GM12864 (cell line): ENCODE measurements around the gene TSEN54.

ENCODE experiments used
- DNase-seq: peaks from one replicate; pipeline ENCODE4 v3.0.0-alpha.2; 2011; ENCODE audit warnings: low read depth
- H3K4me3 ChIP-seq: 2 replicates; pipeline ENCODE4 v1.5.1; 2011; ENCODE audit warnings: mild to moderate bottlenecking, low read depth, low read length, control low read depth
- TF ChIP-seq, protein P1 (sequence below): IDR thresholded peaks from 2 replicates; pipeline ENCODE4 v1.5.1; 2011; ENCODE audit warnings: low read depth, mild to moderate bottlenecking, moderate library complexity, low read length, control low read depth, inconsistent platforms; ENCODE audit errors: missing control alignments

The TSEN54 gene

DNA sequence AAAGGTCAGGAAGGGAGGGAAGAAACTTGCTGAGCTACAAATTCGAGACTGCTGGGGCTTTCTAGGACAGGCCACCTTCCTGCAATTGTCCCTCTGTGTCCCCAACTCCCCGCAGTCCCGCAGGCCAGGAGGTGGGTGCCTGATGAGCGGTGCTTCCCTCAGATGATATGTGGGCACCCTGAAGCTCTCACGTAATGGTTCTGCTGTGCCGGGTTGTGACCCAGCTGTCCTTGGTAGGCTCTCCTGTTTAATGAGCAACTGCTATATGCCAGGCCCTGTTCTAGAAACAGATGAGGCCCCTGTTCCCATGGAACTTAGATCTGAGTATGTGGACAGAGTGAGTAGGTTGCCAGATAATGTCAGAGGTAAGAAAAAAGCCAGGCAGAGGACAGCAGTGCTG lies 49.3 kb downstream of the TSEN54 start:
- TF ChIP-seq, protein P1, sequence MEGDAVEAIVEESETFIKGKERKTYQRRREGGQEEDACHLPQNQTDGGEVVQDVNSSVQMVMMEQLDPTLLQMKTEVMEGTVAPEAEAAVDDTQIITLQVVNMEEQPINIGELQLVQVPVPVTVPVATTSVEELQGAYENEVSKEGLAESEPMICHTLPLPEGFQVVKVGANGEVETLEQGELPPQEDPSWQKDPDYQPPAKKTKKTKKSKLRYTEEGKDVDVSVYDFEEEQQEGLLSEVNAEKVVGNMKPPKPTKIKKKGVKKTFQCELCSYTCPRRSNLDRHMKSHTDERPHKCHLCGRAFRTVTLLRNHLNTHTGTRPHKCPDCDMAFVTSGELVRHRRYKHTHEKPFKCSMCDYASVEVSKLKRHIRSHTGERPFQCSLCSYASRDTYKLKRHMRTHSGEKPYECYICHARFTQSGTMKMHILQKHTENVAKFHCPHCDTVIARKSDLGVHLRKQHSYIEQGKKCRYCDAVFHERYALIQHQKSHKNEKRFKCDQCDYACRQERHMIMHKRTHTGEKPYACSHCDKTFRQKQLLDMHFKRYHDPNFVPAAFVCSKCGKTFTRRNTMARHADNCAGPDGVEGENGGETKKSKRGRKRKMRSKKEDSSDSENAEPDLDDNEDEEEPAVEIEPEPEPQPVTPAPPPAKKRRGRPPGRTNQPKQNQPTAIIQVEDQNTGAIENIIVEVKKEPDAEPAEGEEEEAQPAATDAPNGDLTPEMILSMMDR = no peak
- DNase-seq = no peak
- H3K4me3 ChIP-seq = no peak overlapping the region

DNA sequence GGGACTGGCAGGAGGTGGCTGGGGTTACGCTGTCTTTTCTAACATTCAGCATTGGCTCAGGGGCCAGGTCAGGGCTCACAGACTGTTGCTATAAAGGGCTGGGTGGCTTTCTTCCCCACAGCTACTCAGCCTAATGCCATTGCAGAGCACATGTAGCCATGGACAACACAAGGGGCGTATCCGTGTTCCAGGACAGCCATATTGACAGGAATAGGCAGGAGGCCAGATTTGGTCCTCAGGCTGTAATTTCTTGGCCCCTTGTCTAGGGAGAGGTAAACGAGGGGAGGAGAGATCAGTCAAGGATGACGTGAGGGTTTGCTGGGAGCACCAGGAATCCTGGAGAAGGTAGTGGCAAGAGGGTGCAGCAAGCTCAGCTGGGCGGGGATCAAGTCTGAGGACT lies 50.1 kb downstream of the TSEN54 start:
- DNase-seq = no peak
- no peak overlapping the region for H3K4me3 ChIP-seq
- TF ChIP-seq, protein P1 = no peak

DNA sequence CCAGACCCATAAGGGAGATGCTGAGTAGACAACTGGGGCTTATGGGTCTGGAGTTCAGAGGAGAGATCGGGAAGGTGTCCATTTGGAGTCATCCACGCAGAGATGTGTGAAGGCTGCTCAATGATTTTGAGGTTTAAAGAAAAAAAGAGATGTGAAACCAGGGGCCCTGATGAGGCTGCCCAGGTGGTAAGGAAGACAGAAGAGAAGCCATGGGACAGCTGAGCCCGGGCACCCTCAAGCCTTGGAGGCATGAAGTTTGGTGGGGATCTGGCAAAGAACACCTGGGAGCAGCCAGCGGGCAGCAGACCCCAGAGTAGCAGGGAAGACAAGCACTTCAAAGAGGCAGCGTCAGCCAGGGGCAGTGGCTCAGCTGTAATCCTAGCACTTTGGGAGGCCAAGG lies 50.5 kb downstream of the TSEN54 start:
- no peak overlapping the region for H3K4me3 ChIP-seq
- DNase-seq = no peak
- TF ChIP-seq, protein P1 = no peak

DNA sequence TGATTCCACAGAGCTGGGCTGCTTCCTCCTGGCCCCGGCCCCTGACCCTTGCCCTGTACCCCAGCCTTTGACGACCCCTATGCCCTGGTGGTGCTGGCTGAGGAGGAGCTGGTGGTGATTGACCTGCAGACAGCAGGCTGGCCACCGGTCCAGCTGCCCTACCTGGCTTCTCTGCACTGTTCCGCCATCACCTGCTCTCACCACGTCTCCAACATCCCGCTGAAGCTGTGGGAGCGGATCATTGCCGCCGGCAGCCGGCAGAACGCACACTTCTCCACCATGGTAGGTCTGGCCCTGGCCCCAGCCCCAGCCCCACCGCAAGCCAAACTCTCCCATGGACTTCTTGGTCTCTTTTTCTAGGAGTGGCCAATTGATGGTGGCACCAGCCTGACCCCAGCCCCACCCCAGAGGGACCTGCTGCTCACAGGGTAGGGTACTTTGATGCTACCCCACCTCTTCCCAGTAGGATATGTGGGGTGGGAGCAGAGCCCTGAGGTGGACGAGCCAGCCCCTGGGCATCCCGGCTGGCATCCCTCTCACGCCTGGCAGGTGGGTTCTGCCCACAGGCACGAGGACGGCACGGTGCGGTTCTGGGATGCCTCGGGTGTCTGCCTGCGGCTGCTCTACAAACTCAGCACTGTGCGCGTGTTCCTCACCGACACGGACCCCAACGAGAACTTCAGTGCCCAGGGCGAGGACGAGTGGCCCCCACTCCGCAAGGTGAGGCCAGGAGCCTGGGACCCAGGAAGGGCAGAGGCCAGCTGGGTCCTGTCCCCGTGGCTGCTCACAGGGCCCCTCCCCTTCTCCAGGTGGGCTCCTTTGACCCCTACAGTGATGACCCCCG lies 52.3 kb downstream of the TSEN54 start:
- no peak for DNase-seq
- H3K4me3 ChIP-seq = no peak overlapping the region
- TF ChIP-seq, protein P1 = no peak

DNA sequence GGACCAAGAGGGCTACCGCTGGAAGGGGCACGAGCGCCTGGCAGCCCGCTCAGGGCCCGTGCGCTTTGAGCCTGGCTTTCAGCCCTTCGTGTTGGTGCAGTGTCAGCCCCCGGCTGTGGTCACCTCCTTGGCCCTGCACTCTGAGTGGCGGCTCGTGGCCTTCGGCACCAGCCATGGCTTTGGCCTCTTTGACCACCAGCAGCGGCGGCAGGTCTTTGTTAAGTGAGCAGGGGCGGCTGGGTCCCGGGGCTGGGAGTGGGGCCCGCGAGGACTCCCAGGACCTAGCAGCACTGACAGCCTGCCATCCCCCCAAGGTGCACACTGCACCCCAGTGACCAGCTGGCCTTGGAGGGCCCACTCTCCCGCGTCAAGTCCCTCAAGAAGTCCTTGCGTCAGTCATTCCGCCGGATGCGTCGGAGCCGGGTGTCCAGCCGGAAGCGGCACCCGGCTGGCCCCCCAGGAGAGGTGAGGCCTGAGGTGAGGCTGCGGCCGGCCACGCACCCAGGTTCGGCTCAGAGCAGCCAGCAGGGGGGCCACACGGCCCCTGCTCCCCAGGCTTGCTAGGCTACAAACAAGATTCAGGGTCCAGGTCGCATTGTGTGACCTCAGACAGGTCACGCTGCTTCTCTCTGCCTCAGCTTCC lies 53.8 kb downstream of the TSEN54 start:
- TF ChIP-seq, protein P1 = no peak
- no peak for DNase-seq
- no peak overlapping the region for H3K4me3 ChIP-seq

DNA sequence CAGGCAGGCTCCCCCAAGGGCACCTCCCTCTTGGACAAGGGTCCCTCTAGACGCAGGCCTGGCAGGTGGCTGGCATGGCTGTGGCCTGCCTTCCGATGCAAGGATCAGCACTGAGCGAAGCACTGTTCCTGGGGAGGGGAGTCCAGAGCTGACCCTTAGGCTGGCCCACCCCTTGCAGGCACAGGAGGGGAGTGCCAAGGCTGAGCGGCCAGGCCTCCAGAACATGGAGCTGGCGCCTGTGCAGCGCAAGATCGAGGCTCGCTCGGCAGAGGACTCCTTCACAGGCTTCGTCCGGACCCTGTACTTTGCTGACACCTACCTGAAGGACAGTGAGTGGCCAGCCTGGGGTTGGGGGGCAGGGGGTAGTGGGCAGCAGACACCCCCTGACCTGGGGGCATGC lies 54.4 kb downstream of the TSEN54 start:
- no peak overlapping the region for H3K4me3 ChIP-seq
- DNase-seq = no peak
- TF ChIP-seq, protein P1 = no peak
